ENCODE results near the gene SKIDA1.

GRCh38 chr10:21547246-21547645, 21.8 kb upstream of the SKIDA1 start:
- no peak for TF ChIP-seq CTCF (IDR thresholded peaks at IDR 0.05)
- no peak for TF ChIP-seq POLR2A (IDR thresholded peaks at IDR 0.05)

Measured in body of pancreas (tissue), 4 donors.